ENCODE measurements around the gene SLC22A3.
"Not testable (repeated sequence)": the region's sequence is repeated elsewhere in the genome, so short reads cannot be mapped to it uniquely, and the experiment has no call there.

The SLC22A3 gene

DNA sequence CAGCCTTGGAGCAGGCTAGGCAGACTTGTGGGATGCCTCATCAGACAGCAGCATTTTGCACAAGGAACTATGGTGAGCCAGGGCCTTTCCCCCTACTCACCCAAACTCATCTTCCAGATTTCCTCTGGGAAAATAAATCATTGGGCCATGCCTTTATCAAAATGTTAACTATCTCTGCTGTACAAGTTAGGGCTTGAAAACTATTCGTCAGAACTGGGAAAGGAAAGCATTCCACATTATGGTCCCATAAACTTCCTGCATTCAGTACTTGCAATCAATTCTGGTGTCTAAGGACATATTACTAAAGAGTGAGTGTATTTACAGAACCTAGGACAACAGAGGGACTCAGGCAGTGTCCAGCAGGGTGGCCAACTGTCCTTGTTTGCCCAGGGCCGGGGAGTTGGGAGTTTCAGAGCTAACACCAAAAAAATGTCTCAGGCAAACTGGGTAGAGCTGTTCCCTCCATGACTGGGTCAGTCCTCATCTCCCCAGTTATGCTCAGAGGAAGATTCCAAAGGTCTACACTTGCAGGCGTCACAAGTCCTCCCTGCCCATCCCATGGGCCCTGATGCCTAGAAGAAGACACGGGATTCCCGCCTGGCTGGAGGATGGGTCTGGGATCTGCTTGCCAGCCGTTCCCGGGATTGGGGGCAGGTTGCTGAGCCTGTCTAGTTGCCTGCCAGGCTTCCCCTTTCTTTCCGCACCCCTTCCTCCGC is 72.2 kb downstream of the SLC22A3 start:
- DNase-seq, result no peak

DNA sequence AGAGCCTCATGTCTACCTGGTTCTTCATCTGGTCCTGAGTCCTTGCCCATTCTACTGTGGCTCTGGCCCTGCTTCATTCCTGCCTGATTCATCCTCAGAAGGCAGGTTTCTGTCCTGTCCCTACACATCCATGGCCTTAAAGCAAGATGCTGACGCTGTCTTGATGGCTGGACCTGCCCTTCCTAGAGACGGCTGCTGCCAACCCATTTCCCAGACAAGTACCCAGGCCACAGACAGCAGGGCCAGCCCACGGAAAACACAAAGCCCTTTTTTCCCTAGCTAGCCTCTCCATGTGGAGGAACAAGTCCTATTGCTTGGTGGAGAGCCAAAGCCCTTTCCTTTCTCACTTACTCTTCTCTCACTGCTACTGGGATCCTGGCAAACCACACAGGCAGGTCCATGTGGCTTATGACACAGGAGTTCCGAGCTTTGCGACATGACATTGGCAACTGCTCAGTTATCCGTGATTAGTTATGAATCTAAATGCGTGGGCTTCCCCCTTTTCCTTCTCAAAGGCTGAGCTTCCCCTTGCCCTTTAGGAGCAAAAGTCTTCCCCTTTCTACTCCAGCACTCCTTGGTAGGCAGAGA is 72.9 kb downstream of the SLC22A3 start:
- DNase-seq, result no peak

DNA sequence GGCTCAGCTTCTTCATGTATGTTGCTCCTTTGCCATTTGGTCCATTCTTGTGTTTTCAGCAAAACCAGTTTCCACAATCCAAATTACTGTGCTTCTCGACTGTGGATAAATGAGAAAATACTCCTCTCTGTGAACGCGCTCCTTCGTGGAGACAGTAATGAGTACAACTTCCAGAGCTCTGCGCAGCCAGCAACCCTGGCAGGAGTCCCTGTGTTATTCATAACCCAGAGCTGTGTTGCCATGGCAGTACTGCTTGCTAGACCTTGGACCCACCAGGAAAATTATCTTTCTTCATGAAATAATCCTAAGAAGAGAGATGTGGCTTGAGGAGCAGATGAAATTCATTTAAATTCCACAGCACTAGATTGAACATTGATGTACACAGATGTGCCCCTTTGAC is 73.7 kb downstream of the SLC22A3 start:
- DNase-seq, result no peak

DNA sequence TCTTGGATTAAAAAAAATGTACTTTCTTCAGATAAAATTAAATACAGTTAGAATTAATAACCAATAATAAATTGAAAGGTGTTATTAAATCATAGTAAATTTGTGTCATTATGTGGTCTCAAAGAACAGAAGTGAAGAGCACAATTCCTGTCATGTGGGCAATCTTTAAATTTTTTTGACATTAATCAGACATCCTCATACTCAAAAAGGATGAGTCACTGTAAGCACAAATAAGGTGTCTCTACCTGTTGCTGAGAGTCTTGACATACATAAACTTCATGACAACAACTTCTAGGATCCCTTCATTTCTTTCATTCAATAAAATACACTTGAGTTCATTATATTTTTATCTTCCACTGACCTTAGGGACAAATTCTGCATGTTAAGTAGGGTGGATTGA is 76.1 kb downstream of the SLC22A3 start:
- DNase-seq, result no peak

DNA sequence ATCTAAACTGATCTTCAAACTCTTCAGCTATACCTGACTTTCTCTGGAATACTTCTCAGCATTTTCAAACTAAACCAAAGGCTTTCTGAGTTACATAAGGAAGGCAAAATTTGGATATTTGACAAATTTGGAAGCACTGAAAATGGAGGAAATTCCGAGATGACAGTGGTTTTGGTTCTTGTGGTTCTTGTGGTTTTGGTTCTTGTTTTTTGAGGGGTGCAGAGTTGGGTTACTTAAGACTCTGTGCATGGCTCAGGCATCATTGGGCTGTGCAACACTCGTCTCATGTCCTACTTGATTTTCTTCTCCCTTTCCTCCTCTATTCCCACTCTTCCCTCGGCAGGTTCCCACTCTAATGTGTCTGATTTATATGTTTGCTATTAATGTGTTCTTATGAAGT is 78.0 kb downstream of the SLC22A3 start:
- DNase-seq, result no peak

DNA sequence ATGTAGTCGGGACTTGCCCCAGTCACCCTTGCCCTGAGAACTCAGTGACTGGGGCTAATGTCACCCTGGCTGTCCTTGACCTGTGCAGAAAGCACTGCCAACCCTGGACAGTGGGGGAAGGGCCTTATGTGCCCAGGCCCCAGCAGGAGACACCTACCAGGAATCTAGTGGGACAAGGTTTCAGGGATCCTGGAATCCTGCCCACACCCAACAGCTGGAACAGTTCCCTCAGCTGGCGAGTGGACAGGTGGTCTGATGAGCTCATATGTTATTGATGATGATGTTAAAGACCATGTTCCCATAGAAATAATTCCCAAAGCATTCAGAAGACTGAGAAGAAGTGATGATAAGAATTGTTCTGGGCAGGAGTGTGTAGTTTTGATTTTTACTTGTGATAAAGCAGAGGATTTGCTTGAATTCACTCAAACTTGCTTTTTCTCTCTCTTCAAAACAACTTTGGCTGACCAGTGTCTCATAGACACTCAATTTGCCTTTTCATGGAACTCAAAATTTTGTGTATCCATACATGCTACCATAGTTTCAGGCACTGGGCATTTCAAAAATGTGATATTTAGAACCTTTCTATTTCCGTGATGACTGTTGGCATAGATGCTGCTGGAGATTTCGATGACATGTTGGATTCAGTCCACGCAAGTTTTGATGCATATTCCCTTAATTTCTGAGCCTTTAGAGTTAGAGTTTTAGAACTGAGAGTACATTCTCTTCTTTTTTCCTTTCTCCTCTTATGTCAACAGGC is 79.3 kb downstream of the SLC22A3 start:
- no peak for DNase-seq

DNA sequence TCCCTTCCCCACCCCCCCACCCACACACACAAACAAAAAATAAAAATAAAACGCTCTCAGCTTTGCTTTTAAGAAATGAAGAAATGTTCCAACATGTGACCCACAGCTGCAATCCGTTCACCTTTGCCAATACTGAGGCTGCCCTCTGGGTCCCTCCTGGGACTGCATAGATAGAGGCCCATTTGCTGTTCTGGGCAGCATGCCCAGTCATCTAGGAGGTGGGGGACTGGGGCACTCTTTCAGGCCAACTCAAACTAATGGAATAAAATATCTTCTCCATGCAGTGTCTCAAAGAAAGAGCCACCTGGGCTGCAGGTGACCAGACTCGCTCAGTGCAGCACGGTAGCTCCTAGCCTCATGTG is 79.9 kb downstream of the SLC22A3 start:
- DNase-seq, result no peak

DNA sequence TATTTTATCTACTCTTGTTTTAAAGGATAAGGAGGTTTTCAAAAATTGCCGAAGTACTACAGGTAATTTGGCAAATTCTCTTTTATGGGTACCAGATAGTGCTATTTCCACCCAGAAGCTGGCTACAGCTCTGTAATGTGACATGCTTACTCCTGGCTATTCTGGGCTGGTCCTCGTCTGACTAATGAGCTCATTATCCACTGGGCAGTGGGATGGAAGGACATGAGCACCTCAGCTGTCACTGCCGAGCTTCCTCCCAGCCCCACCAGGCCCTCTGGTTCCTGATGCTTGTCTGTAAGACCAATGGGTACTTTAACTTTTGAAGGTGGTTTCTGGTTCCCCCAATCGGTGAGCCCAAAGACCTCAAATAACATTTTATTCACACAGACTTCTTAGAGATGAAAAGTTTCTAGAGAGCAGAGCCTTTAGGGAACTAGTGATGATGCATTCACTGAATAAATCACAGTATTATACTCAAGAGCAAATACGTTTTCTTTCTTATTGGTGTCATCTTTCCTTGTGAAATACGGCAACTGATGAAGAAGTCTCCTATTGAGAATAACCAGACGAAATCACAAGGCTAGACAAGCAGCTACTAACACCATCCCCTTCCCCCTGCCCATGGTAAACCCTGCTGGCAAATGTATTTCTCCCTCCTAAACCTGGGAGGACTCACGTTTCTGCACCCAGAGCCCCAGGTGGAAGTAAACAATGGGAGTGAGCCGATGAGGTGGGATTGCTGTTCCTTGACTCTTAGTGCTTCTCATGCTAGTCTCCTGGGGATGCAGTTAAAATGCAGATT is 80.8 kb downstream of the SLC22A3 start:
- no peak for DNase-seq

DNA sequence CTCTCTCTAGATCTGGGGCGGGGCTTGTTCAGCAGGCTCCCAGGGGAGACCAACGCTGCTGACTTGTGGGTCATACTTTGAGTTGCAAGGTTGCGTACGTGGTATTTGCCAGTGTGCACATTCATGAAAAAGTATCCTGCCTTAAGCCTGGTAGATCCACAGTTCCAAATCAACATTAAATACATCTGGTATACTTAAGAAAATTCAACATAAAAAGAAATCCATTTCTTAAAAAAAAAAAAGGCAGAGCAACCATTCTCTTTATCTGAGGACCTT is 81.4 kb downstream of the SLC22A3 start:
- no peak for DNase-seq

DNA sequence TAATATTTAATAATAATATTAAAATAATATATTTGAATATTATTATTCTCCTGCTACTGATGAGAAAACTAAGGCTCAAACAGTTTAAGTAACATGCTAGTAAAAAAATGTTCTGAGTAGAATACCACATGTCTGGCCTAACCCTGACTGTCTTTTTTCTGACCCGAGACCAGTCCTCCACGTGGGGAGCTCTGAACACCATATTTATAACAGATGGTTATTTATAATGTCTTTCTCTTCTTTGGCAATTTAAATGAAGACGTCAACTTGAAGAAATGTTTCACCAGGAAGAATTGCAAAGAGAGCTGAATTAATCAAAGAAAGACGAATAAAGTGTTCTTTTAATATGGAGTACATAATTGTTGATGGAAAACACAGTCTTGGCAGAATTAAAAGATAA is 82.0 kb downstream of the SLC22A3 start:
- DNase-seq, result no peak

DNA sequence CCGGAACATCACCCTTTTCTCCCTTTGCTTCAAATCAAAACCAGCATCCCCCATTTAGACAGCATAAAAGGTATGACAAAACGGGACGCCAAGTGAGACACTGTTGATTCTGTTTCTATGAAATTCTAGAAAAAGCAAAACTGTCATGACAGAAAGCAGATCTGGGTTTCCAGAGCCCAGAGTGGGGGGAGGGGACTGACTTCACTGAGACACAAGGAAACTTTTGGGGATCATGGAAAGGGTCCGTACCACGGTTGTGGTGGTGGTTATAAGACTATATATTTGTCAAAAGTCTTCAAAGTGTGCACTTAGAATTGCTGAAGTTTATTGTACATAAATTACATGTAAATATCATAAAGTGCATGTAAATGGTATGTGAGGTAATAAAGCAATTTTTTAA is 82.6 kb downstream of the SLC22A3 start:
- DNase-seq, result no peak

DNA sequence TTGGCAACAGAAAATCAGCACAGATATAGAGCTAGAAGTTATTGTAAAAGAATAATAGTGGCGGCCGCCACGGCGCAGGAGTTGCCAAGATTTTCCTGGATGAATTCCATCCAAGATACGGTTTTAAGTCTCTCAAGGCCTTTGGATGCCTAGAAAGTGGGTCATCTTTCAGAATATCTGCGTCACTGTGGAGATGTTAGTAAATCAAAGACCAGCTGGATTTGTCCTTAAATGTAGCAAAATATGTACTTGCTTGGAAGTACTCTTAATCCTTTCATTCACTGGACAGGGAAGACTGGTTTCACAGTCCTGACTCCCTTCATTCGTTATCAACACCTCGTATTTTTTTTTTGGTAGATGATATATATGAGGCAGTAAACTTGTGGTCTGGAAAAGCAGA is 83.0 kb downstream of the SLC22A3 start:
- no peak for DNase-seq

DNA sequence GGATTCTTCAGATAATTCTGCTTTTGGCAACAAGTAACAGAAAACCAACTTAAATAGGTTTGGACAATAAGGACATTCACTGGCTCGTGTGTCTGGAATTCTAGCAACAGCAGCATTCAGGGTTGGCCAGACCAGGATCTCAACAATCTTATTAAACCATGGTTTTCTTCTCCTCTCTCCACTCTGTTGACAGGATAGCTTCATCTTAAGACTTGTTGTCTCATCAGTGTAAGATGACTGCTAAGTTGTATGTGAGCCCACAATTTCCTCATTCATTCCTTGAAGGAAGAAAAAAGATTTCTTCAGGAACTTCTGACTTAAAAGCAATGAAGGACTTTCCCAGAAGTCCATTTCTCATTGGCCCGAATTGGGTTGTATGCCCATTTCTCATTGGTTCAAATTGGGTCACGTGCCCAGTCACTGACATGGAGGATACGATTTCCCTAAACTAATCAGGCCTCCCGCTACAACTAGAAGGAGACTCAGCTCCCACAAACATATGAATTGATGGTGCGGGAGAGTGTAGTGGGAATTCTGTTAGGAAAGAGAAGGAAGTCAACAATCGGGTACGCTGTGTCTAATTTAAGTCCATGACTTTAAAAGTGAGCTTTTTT is 83.7 kb downstream of the SLC22A3 start:
- DNase-seq, result no peak

DNA sequence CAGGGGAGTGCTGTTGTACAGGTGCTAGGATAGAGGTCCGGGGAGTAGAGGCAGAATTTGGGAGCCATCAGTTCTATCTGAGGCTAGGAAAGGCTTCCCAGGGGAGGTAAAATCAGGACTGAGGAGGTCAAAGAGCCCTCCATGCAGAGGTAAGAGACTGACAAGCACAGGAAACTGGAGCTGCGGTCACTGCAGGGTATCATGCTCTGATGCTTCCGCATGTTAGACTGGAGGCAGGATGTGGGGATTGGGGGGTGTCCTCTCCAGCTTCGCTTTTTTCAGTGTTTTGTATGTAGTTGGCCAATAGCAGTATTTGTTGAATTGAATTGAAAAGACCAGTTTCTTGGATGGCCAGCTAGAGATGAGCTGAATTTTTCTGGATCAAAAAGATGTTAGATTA is 87.8 kb downstream of the SLC22A3 start:
- no peak for DNase-seq

DNA sequence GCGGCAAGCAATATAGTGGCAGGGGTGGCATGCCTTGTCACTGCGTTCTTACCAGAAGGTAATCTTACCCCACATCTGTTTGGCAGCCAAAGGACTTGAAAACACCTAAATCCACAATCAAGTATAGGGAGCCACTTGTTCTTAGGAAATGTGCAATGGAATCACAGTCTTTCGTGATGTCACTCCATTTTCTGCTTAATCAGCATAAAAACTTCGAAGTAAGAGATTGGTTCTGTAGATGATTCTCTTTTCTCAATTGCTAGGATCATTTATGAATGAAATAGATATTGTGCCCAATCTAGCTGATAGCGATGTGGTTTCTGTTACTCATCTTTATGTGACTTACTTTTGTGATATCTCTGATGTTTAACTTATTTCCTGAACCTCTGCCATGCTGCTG is 89.0 kb downstream of the SLC22A3 start:
- DNase-seq, result no peak

DNA sequence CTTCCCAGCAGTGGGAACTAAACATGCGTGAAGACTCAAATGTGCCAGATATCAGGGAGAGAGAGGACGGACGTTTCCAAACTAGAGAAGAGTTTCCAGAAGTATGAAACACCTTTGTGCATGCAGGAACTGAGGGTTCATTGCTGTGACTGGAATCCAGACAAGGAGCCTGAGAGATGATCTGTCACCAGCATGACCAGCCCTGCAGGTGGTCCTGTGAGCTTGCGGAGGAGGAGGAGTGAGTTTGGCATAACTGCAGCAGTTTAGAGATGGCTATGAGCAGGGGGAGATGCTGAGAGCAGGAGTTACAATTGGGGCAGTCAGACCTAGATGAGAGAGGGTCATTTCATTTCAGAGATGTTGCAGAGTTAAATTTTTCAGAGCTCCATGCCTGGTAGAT is 89.6 kb downstream of the SLC22A3 start:
- no peak for DNase-seq

DNA sequence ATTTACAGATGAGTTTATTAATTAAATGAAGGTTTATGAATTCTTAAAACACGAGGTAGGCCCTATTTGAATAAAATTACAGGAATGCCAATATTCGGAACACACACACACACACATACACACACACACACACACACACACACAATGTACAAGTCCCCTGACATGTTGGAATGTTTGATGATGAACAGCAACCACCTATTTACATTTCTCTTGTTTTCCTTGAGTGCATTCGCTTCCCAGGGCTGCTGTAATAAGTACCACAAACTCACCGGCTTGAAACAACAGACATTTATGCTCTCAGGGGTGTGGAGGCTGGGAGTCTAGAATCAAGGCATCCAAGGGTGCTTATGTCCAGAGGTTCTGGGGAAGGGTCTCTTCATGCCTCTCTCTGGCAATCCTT is 90.3 kb downstream of the SLC22A3 start:
- no peak for DNase-seq

DNA sequence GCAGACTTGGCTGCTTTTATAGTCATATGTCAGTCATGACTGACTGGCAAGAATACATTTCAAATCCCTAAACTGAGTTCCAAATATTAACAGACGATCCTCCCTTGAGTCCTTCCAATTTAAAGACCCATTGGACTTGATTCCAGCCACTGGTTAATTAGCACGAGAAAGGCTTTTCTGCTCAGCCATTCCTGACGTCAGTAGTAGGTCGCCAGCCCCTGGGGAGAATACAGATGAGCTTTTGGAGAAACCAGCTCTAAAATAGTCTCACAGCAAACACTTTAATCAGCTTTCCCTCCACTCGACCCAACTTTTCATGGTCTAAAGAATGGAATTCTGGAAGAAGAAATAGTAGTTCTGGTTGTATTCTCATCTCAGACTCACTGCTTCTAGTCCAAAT is 91.6 kb downstream of the SLC22A3 start:
- no peak for DNase-seq

DNA sequence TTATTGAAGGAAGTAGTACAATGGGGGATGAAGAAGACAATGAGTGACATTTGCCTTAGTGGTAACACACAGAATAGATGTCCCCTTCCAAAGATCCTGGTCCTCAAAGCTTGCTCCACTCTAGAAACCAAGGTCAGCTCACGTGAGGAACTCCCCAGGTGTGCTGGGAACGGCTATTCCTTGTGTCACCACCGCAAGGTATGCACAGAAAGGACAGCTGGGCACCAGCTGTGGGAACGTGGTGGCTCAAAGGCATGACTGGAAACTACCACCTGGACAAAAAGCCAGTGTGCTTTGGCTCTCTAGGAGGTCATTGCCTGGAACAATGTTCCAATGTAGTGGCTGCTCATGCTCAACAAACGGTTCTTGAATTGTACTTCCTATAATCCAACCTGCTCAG is 94.0 kb downstream of the SLC22A3 start:
- no peak for DNase-seq

DNA sequence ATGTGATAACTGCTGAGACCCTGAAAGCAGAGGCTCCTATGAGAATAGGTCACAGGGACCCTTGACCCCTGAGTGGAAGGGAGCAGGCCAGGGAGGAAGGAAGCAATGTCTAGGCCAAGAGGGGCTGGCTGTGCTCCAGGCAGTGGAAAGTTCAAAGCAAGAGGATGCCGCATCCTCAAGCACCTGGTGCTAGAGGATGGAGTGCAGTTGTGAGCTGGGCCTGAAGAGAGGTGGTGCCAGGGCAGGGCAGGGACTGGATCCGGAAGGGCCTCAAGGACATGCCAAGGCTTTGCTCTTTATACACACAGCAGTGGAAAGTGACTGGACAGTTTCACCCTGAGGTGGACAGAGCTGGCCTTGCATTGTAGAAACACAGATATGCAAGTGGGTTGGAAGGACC is 97.0 kb downstream of the SLC22A3 start:
- no peak for DNase-seq

DNA sequence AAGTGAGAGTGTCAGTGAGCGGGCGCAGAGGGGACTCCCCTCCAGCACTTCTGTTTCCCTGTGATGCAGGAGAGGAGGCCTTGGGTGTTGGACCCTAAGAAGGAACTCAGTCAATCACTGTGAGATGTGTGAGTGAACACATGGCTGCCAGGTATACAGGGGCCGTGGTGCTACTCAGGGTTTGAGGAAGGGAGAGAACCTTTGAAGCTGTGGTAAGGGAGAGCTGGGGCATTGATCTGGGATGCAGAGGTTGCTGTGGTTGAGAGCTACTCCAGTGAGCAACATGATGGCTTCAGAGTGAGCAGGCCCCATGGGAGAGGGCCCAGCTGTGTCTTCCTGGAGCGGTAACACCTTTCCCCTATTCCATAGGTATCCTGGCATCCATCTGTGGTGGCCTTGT is 99.2 kb downstream of the SLC22A3 start:
- DNase-seq, result no peak

DNA sequence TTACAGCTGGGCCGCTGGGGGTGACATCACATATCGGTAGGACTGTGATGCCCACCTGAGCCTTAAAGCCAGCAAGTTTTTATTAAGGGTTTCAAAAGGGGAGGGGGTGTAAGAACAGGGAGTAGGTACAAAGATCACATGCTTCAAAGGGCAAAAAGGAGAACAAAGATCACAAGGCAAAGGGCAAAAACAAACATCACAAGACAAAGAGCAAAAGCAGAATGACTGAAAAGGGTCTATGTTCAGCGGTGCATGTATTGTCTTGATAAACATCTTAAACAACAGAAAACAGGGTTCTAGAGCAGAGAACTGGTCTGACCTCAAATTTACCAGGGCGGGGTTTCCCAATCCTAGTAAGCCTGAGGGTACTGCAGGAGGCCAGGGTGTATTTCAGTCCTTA is 101.6 kb downstream of the SLC22A3 start:
- DNase-seq, result not testable (repeated sequence)

DNA sequence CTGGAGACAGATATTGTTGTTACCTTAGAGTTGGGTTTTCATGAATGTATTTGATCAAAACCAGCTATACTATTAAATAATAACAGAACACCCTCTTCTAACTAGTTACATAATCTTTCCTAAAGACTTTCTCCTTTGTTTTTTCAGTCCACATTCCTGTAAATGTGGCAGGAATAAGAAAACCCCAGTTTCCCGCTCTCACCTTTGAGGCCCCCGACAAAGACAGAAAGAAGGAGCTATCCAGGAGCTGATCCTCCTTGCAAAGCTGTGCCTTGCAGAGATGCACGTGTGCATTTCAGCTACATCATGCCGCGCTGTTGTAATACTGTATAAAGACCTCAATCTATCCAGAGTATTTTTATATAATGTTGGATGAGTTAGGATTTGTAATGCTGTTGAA is 102.7 kb downstream of the SLC22A3 start:
- no peak for DNase-seq

DNA sequence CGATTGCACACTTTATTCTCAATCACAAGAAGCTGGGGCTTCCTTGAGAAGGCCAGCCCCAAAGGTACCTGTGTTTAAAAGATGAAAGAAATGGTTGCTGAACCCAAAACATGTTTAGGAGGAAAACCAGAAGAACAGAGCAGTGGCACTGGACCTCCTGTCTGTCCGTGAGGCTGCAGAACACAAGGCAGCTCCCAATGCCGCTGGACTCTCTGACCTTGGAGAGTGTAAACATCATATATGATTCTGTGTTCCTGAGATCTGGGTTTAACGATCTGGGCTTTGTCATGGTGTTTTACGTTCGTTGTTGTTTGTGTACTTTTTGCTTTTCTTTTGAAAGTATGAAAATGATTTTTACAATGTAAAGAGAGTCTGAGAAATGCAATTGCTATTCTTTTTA is 106.1 kb downstream of the SLC22A3 start:
- no peak for DNase-seq
